Ovary (tissue), 9 donors: ENCODE measurements around the gene FGF19. TPM values are rescaled to one million over a fixed set of nuclear protein-coding genes. Genes with fewer than 3 reads are reported as not detected.

Experiments used
- DNase-seq, 5 donors: peaks; one replicate each; pipeline ENCODE4 v3.0.0-alpha.2; 2019 to 2020
- H3K27ac ChIP-seq, 2 donors: fragments of 200-600 bp; one replicate each; pipeline versions ENCODE4 v1.5.1 to v1.8.0; 2019 to 2022
- H3K27me3 ChIP-seq: fragments of 200-600 bp; one replicate; pipeline ENCODE4 v1.8.0; 2022
- H3K36me3 ChIP-seq: fragments of 200-600 bp; sonication (generic); one replicate; pipeline ENCODE4 v1.5.1; 2019
- H3K4me1 ChIP-seq: one replicate; pipeline ENCODE4 v1.8.1; 2013; ENCODE audit warnings: mild to moderate bottlenecking, moderate library complexity; ENCODE audit not compliant: insufficient read depth
- H3K4me3 ChIP-seq: fragments of 200-600 bp; sonication (generic); one replicate; pipeline ENCODE4 v1.5.1; 2017
- H3K9me3 ChIP-seq, 2 donors: fragments of 200-600 bp in 1 of 2; sonication (generic) in 1 of 2; one replicate each; pipeline versions ENCODE4 v1.5.1 to v1.8.1; 2013 to 2019; ENCODE audit warnings: mild to moderate bottlenecking in 1 of 2, moderate library complexity in 1 of 2
- EP300 ChIP-seq: sonication (generic); formaldehyde crosslinking; IDR thresholded peaks from one replicate; pipeline ENCODE4 v1.6.1; 2017; ENCODE audit warnings: antibody characterized with exemption
- POLR2A ChIP-seq: fragments of 450-650 bp; IDR thresholded peaks from one replicate; pipeline ENCODE4 v1.6.1; 2017; ENCODE audit warnings: antibody characterized with exemption, mild to moderate bottlenecking, moderate library complexity
- WGBS, 3 donors: extraction: QIAGEN DNeasy Blood & Tissue Kit in 1 of 3; methylation state at CpG; one replicate each; pipeline versions ENCODE4 v1.1.5 to v1.1.7; 2013 to 2017; 5-methylcytosine and 5-hydroxymethylcytosine counted together
- intact Hi-C, 4 donors: fragments of 100-400 bp; cut with DNase I; formaldehyde crosslinking; loops; one replicate each; pipeline versions ENCODE4 v1.11.0 to v1.15.1; 2022 to 2023
- polyA plus RNA-seq, 2 donors: library from polyadenylated mRNA; stranded (reverse); fragments of 200-250 nt in 1 of 2; fragments of 350-450 nt in 1 of 2; fragmentation: Illumina TruSeq in 1 of 2; extraction: RNeasy Lipid Tissue Mini Kit (QIAGEN cat#74804) in 1 of 2; gene quantifications; one replicate each; pipeline ENCODE4 v1.2.3, GENCODE V29; 2013 to 2014
- total RNA-seq, 7 donors: library from RNA; depleted of rRNA in 2 of 7; stranded (reverse); fragments of >200 nt in 2 of 7; fragmentation: NEBNext Ultra II Directional in 3 of 7; extraction: Animal tissue kit (Norgen Biotek cat#: 25700) in 3 of 7; gene quantifications; one replicate each; pipeline versions ENCODE4 v1.1.0 to v1.2.4, GENCODE V29; 2016 to 2023
- TF ChIP-seq, protein P1 (sequence below), 3 donors: fragments of 450-650 bp in 2 of 3; fragments of 200-600 bp in 1 of 3; IDR thresholded peaks; one replicate each; pipeline versions ENCODE4 v1.5.1 to v1.8.0; 2016 to 2022; ENCODE audit warnings: antibody characterized with exemption in 3 of 3, mild to moderate bottlenecking in 1 of 3
- donor health status: DM: no; HTN: no; CAD: no; lungs with moderate emphysema.
- donor health status: DM: no; HTN: no; CAD: no.
- donor health status: Bipolar disorder and iron deficiency.
- donor health status: DM: yes; HTN: yes; CAD: no.
- donor health status: DM: no; HTN: no; CAD: no.
- donor health status: DM: yes; HTN: yes; CAD: no.

FGF19 gene
- total and polyA plus RNA-seq, 9 donors = 0.31 TPM; not detected in 8

- Histone ChIP-seq H3K36me3 (no peaks in the 10 kb centered on the region), H3K4me3 (no peak overlapping the region), H3K27me3 (no peaks in the 10 kb centered on the region), H3K27ac (no peak overlapping the region), H3K9me3 (no peaks in the 10 kb centered on the region), H3K4me1 (no peaks in the 10 kb centered on the region)
- DNase-seq = peak in 1 of 5 donors; percentile 4
- TF ChIP-seq EP300 (no peak), POLR2A (no peak)
- TF ChIP-seq, protein P1, sequence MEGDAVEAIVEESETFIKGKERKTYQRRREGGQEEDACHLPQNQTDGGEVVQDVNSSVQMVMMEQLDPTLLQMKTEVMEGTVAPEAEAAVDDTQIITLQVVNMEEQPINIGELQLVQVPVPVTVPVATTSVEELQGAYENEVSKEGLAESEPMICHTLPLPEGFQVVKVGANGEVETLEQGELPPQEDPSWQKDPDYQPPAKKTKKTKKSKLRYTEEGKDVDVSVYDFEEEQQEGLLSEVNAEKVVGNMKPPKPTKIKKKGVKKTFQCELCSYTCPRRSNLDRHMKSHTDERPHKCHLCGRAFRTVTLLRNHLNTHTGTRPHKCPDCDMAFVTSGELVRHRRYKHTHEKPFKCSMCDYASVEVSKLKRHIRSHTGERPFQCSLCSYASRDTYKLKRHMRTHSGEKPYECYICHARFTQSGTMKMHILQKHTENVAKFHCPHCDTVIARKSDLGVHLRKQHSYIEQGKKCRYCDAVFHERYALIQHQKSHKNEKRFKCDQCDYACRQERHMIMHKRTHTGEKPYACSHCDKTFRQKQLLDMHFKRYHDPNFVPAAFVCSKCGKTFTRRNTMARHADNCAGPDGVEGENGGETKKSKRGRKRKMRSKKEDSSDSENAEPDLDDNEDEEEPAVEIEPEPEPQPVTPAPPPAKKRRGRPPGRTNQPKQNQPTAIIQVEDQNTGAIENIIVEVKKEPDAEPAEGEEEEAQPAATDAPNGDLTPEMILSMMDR (IDR thresholded peaks at IDR 0.05) = no peak
- intact Hi-C loops = no loop called here
- 85 to 91% (median 90%) methylated on average over 8 of the region's 8 CpGs for WGBS, 3 donors
Measured at GRCh38 chr11:69664901-69665300, 38.9 kb downstream of the FGF19 start.

- Histone ChIP-seq H3K4me1 (no peaks in the 10 kb centered on the region), H3K36me3 (no peaks in the 10 kb centered on the region), H3K4me3 (no peak overlapping the region), H3K27me3 (no peaks in the 10 kb centered on the region), H3K9me3 (no peaks in the 10 kb centered on the region), H3K27ac (no peak overlapping the region)
- peak in 1 of 5 donors; percentile 7 for DNase-seq
- TF ChIP-seq, protein P1 (IDR thresholded peaks at IDR 0.05) = no peak
- TF ChIP-seq EP300 = no peak
- TF ChIP-seq POLR2A = no peak
- intact Hi-C loops = no loop called here
- WGBS, 3 donors = 89 to 93% (median 92%) methylated on average over 14 to 17 of the region's 17 CpGs
Measured at GRCh38 chr11:69664103-69664775, 39.6 kb downstream of the FGF19 start.

GRCh38 chr11:69663326-69663725 lies 40.5 kb downstream of the FGF19 start:
- Histone ChIP-seq H3K9me3 (no peaks in the 10 kb centered on the region), H3K36me3 (no peaks in the 10 kb centered on the region), H3K27ac (no peak overlapping the region), H3K27me3 (no peaks in the 10 kb centered on the region), H3K4me3 (no peak overlapping the region), H3K4me1 (no peaks in the 10 kb centered on the region)
- intact Hi-C loops = no loop called here
- TF ChIP-seq POLR2A (no peak), EP300 (no peak)
- TF ChIP-seq, protein P1 (IDR thresholded peaks at IDR 0.05) = no peak
- 88 to 92% (median 88%) methylated on average over 6 of the region's 6 CpGs for WGBS, 3 donors
- DNase-seq = no peak

DNA sequence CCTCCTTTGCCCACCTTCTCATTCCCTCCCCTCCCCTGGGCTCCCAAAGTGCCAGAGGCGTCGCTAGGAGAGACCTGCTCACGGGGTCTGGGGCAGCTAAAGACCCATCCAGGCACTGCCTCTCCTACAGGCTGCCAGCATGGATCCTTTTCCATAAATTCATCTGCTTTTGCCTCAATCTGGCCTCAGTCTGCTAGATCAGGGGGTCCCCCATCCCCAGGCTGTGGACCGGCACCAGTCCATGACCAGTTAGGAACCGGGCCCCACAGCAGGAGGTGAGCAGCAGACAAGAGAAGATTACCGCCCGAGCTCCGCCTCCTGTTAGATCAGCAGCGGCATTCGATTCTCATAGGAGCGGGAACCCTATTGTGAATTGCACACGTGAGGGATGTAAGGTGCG lies 41.0 kb downstream of the FGF19 start:
- peak in 1 of 5 donors; percentile 19 for DNase-seq
- WGBS, 3 donors = 81 to 86% (median 85%) methylated on average over 13 of the region's 13 CpGs
- Histone ChIP-seq H3K27me3 (no peaks in the 10 kb centered on the region), H3K4me3 (no peak overlapping the region), H3K9me3 (no peaks in the 10 kb centered on the region), H3K4me1 (no peaks in the 10 kb centered on the region), H3K27ac (no peak overlapping the region), H3K36me3 (no peaks in the 10 kb centered on the region)
- TF ChIP-seq, protein P1 (IDR thresholded peaks at IDR 0.05) = no peak
- TF ChIP-seq EP300 = no peak
- no peak for TF ChIP-seq POLR2A
- intact Hi-C loops = no loop called here
